ENCODE results near the gene MST1R. TPM values are rescaled to one million over a fixed set of nuclear protein-coding genes. Genes with fewer than 3 reads are reported as not detected.

MST1R gene
- total and polyA plus RNA-seq, 2 experiments from 2014 or later = 0.32 to 0.35 TPM

DNA sequence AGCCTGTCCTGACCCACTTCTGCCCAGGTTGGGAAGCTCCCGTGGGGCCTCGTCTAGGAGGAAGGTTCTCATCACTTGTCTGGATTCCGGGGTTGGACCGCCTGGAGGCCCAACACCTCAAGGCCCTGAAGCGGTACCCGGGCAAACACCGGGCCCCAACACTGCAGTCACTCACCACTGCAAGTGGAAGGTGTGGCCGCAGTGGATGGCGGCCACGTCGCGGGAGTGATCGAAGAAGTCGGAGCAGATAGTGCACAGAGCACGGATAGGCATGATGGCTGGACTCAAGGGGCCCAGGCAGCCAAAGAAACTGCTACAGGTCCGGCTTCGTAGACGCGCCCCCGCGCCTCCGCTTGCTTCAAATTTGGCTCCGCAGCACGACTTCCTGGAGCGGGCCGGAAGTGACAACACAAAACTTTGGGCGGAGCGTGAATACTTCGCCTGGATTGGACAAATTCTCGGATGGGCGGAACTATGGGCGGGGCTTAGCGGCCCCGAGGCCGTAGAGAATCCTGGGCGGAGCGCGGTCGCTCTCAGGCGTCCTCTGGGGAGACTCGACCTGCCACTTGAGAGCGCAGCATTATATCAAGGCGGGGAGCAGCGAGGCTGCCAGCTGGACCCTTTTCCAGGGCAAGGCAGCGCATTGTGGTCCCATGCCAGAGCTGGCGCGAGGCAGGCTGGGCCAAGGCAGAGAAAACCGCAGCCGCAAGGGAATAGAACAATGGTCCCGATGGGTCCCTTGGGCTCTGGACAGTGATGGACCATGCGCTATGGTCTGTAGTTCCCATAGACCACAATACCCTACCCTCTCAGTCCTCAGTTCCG lies 47.3 kb downstream of the MST1R start, which contains the start of gene TRAIP:
TRAIP (minus strand) TSS at position 384 of the 825 bp plus-strand sequence; CDS start at position 273, 111 bp downstream.
- TF ChIP-seq EZH2 (IDR thresholded peaks at IDR 0.05; ENCODE audit: insufficient read depth, poor library complexity, severe bottlenecking) (no peak), EZH2phosphoT487 (IDR thresholded peaks at IDR 0.05; ENCODE audit: insufficient read depth, low read depth) (no peak)
- Histone ChIP-seq H3K9me3 (ENCODE audit: low read depth) (no peaks in the 10 kb centered on the region), H3K9ac (peak within 1 kb of the TSS; percentile 82), H3K4me1 (ENCODE audit: insufficient read depth) (no peaks in the 10 kb centered on the region), H3K79me2 (ENCODE audit: insufficient read depth) (peaks cover 18% of the 10 kb centered on the region), H4K20me1 (ENCODE audit: insufficient read depth) (no peaks in the 10 kb centered on the region), H3K4me3 (peak within 1 kb of the TSS; percentile 98), H3K36me3 (ENCODE audit: low read depth) (no peaks in the 10 kb centered on the region), H3K27me3 (replicated peaks; ENCODE audit: insufficient read depth) (no peaks in the 10 kb centered on the region), H3K4me2 (ENCODE audit: unreplicated experiment) (peak within 1 kb of the TSS; percentile 98), H3K27ac (peak within 1 kb of the TSS; percentile 15; the same call in 1 of the 2 replicates), H2AFZ (peak within 1 kb of the TSS; percentile 98), H3K9me2 (ENCODE audit: insufficient read depth) (no peaks in the 10 kb centered on the region), H3F3A (ENCODE audit: insufficient read depth) (no peaks in the 10 kb centered on the region)
- in situ Hi-C loops (cut with MboI) = no loop called here
- peak; percentile 98 for DNase-seq
- WGBS, 2 experiments (ENCODE audit: low coverage in 1 of 2, low lambda C conversion rate in 2 of 2, missing lambda C conversion rate in 2 of 2) = 1% methylated on average over 52 of the region's 52 CpGs

DNA sequence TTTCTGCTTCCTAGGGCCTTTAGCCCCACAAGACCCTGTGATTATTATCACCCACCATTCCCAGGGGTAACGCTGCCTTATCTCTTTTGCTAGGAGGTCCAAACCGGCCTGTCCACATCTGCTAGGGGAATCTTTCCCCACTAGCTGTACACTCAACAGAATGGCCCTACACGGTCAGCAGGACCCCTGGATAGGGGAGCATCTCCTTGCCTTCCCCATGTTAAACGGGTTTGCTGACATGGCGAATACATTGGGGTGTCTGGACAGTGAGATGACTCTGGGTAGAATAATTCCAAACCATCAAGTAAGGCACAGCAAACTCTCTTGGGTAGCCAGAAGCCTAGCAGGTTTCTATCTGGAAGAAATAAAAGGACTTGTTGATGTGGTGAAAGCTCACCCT lies 48.0 kb downstream of the MST1R start:
- Histone ChIP-seq H3K27ac (no peak overlapping the region), H4K20me1 (ENCODE audit: insufficient read depth) (no peaks in the 10 kb centered on the region), H3K79me2 (ENCODE audit: insufficient read depth) (peaks cover 18% of the 10 kb centered on the region), H3K27me3 (replicated peaks; ENCODE audit: insufficient read depth) (no peaks in the 10 kb centered on the region), H3K9ac (peak overlapping the region; percentile 82), H2AFZ (peak overlapping the region; percentile 98), H3K4me1 (ENCODE audit: insufficient read depth) (no peaks in the 10 kb centered on the region), H3K4me3 (peak overlapping the region; percentile 98), H3K9me2 (ENCODE audit: insufficient read depth) (no peaks in the 10 kb centered on the region), H3K9me3 (ENCODE audit: low read depth) (no peaks in the 10 kb centered on the region), H3F3A (ENCODE audit: insufficient read depth) (no peaks in the 10 kb centered on the region), H3K36me3 (ENCODE audit: low read depth) (no peaks in the 10 kb centered on the region), H3K4me2 (ENCODE audit: unreplicated experiment) (peak overlapping the region; percentile 98)
- no peak for DNase-seq
- TF ChIP-seq EZH2 (IDR thresholded peaks at IDR 0.05; ENCODE audit: insufficient read depth, poor library complexity, severe bottlenecking) (no peak), EZH2phosphoT487 (IDR thresholded peaks at IDR 0.05; ENCODE audit: insufficient read depth, low read depth) (no peak)
- in situ Hi-C loops (cut with MboI) = no loop called here
- 44 to 52% methylated on average over 5 of the region's 5 CpGs for WGBS, 2 experiments (ENCODE audit: low coverage in 1 of 2, low lambda C conversion rate in 2 of 2, missing lambda C conversion rate in 2 of 2)

DNA sequence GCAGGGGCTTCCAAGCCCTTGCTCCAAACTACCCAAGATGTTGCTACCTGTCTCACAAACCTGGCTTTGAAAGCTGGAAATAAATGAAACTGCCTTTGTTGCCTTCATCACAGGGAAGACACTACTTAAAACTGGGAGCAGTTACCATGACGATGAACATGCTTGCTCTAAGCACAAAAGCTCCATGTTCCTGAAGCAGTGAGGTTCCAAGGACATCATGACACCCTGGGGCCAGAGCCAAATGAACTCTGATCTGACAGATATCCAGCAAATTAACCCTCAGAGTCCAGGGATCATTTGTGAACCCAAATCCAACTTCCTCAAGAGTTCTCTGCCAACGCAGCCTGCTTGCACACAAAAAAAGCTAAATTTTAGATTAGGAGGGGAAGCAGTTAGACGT lies 58.0 kb downstream of the MST1R start:
- no peak overlapping the region for H3K9ac ChIP-seq

DNA sequence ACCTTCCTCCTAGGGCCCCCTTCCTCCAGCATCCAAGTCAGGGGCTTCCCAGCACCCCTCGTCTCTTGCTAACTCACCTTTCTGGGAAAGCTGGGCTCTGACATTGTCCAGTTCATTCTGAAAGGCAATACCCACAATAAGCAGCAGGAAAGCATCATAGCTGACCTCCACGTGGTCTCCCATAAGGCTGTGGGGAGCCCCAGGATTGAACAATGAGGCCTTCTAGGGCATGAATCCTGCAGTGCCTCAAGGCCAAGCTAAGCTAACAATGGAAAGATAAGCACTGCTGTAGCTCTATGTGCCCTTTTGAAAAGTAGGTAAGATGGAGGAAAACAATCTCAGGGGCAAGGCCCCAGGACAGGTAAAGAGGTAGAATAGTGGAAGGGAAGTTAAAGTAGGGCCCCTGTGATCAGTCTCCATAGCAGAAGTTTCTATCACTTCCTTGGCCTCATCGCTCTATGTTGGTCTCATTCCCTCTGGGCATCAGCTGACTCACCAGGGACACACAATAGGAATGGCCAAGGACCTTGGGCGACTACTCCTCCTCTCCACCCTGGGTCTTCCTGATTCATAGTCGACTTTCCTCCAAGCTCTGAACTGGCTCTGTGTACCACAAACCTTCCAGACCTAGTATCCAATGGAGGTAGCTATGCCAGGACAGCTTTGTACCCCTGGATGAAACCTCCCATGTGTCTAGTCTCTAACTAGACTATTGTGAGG lies 59.0 kb downstream of the MST1R start:
- no peaks in the 10 kb centered on the region for H3K9me2 ChIP-seq (ENCODE audit: insufficient read depth)
- WGBS, 2 experiments (ENCODE audit: low coverage in 1 of 2, low lambda C conversion rate in 2 of 2, missing lambda C conversion rate in 2 of 2) = 83 to 84% methylated on average over 5 of the region's 5 CpGs
- no peak for DNase-seq
- no peak overlapping the region for H3K27ac ChIP-seq
- H3K9ac ChIP-seq = no peak overlapping the region
- no peaks in the 10 kb centered on the region for H3K27me3 ChIP-seq (replicated peaks; ENCODE audit: insufficient read depth)
- no peaks in the 10 kb centered on the region for H3K79me2 ChIP-seq (ENCODE audit: insufficient read depth)
- in situ Hi-C loops (cut with MboI) = no loop called here
- H2AFZ ChIP-seq = no peak overlapping the region
- H3K4me1 ChIP-seq (ENCODE audit: insufficient read depth) = no peaks in the 10 kb centered on the region
- no peaks in the 10 kb centered on the region for H3F3A ChIP-seq (ENCODE audit: insufficient read depth)
- no peaks in the 10 kb centered on the region for H3K9me3 ChIP-seq (ENCODE audit: low read depth)
- TF ChIP-seq EZH2phosphoT487 (IDR thresholded peaks at IDR 0.05; ENCODE audit: insufficient read depth, low read depth) (no peak), EZH2 (IDR thresholded peaks at IDR 0.05; ENCODE audit: insufficient read depth, poor library complexity, severe bottlenecking) (no peak)
- H4K20me1 ChIP-seq (ENCODE audit: insufficient read depth) = no peaks in the 10 kb centered on the region
- H3K36me3 ChIP-seq (ENCODE audit: low read depth) = no peaks in the 10 kb centered on the region
- no peak overlapping the region for H3K4me2 ChIP-seq (ENCODE audit: unreplicated experiment)
- no peak overlapping the region for H3K4me3 ChIP-seq

More for the DNA sequence above, 58.0 kb downstream of the MST1R start:
- H3K36me3 ChIP-seq (ENCODE audit: low read depth) = no peaks in the 10 kb centered on the region
- WGBS, 2 experiments (ENCODE audit: low coverage in 1 of 2, low lambda C conversion rate in 2 of 2, missing lambda C conversion rate in 2 of 2) = 99 to 100% methylated on average over 3 of the region's 3 CpGs
- H2AFZ ChIP-seq = no peak overlapping the region
- no peak for TF ChIP-seq EZH2phosphoT487 (IDR thresholded peaks at IDR 0.05; ENCODE audit: insufficient read depth, low read depth)
- no peak for TF ChIP-seq EZH2 (IDR thresholded peaks at IDR 0.05; ENCODE audit: insufficient read depth, poor library complexity, severe bottlenecking)
- no peaks in the 10 kb centered on the region for H4K20me1 ChIP-seq (ENCODE audit: insufficient read depth)
- H3K27ac ChIP-seq = no peak overlapping the region
- H3K4me2 ChIP-seq (ENCODE audit: unreplicated experiment) = no peak overlapping the region
- no peaks in the 10 kb centered on the region for H3K9me3 ChIP-seq (ENCODE audit: low read depth)
- H3K4me1 ChIP-seq (ENCODE audit: insufficient read depth) = no peaks in the 10 kb centered on the region
- H3K27me3 ChIP-seq (replicated peaks; ENCODE audit: insufficient read depth) = no peaks in the 10 kb centered on the region
- H3K79me2 ChIP-seq (ENCODE audit: insufficient read depth) = no peaks in the 10 kb centered on the region
- no peaks in the 10 kb centered on the region for H3K9me2 ChIP-seq (ENCODE audit: insufficient read depth)
- no peak overlapping the region for H3K4me3 ChIP-seq
- H3F3A ChIP-seq (ENCODE audit: insufficient read depth) = no peaks in the 10 kb centered on the region
- DNase-seq = no peak
- in situ Hi-C loops (cut with MboI) = no loop called here
